Lower leg skin (tissue), 3 donors: ENCODE data around the gene DPP6.

Experiments used
- POLR2A ChIP-seq, 2 donors: fragments of 450-650 bp; IDR thresholded peaks; one replicate each; pipeline ENCODE4 v1.6.1; 2016 to 2017; ENCODE audit warnings: antibody characterized with exemption in 2 of 2, mild to moderate bottlenecking in 1 of 2, moderate library complexity in 1 of 2
- TF ChIP-seq, protein P1 (sequence below), 3 donors: fragments of 450-650 bp; IDR thresholded peaks; one replicate each; pipeline ENCODE4 v1.5.1; 2016; ENCODE audit warnings: antibody characterized with exemption in 3 of 3, mild to moderate bottlenecking in 3 of 3, moderate library complexity in 2 of 3

DNA sequence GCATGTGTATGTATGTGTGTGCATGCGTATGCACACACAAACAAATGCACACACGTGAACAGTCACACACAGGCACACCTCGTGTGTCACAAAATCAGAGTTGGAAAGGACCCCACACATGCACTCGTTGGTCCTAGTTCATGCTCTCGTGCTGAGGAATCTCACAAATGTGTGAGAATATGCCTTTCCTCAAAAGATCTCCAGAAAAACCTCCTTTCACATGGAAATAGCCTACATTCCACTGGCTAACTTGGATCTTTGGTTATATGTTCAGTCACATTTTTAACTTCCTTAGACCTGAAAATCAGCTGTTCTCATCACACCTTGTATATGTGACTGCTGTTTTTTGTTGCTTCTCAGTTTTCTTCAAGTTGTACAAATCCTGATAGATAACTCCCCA is 256.7 kb downstream of the DPP6 start:
- no peak for TF ChIP-seq POLR2A (IDR thresholded peaks at IDR 0.05)
- TF ChIP-seq, protein P1, sequence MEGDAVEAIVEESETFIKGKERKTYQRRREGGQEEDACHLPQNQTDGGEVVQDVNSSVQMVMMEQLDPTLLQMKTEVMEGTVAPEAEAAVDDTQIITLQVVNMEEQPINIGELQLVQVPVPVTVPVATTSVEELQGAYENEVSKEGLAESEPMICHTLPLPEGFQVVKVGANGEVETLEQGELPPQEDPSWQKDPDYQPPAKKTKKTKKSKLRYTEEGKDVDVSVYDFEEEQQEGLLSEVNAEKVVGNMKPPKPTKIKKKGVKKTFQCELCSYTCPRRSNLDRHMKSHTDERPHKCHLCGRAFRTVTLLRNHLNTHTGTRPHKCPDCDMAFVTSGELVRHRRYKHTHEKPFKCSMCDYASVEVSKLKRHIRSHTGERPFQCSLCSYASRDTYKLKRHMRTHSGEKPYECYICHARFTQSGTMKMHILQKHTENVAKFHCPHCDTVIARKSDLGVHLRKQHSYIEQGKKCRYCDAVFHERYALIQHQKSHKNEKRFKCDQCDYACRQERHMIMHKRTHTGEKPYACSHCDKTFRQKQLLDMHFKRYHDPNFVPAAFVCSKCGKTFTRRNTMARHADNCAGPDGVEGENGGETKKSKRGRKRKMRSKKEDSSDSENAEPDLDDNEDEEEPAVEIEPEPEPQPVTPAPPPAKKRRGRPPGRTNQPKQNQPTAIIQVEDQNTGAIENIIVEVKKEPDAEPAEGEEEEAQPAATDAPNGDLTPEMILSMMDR (IDR thresholded peaks at IDR 0.05), result no peak
